GM13977 (cell line): ENCODE measurements around the gene GPER1.

Experiments
- DNase-seq: peaks from one replicate; pipeline ENCODE4 v3.0.0; 2012; ENCODE audit warnings: low spot score
- CTCF ChIP-seq: IDR thresholded peaks from 2 replicates; pipeline ENCODE4 v1.5.1; 2012; ENCODE audit warnings: mild to moderate bottlenecking, control low read depth; ENCODE audit not compliant: insufficient read depth; ENCODE audit errors: extremely low read depth, missing control alignments
- in situ Hi-C: fragments of 300-500 bp; cut with MboI; formaldehyde crosslinking; loops from one replicate; pipeline ENCODE4 v1.12.0; 2022; ENCODE audit warnings: low sequenced_read_pairs, low pct_unique_long_range_greater_than_20kb, mixed read lengths, inconsistent platforms; ENCODE audit not compliant: unreplicated experiment

Gene GPER1

GRCh38 chr7:1119201-1119600, 31.3 kb downstream of the GPER1 start:
- no peak for TF ChIP-seq CTCF
- no peak for DNase-seq
- in situ Hi-C loops = no loop called here

- in situ Hi-C loops = no loop called here
- no peak for TF ChIP-seq CTCF
- no peak for DNase-seq
Measured at GRCh38 chr7:1120791-1121190, 32.9 kb downstream of the GPER1 start.

GRCh38 chr7:1121476-1121875, 33.6 kb downstream of the GPER1 start:
- no peak for DNase-seq
- no peak for TF ChIP-seq CTCF
- in situ Hi-C loops = no loop called here

- no peak for TF ChIP-seq CTCF
- in situ Hi-C loops = no loop called here
- DNase-seq = no peak
Measured at GRCh38 chr7:1121886-1122831, 34.2 kb downstream of the GPER1 start.

- in situ Hi-C loops = no loop called here
- no peak for TF ChIP-seq CTCF
Measured at GRCh38 chr7:1122832-1123501, 35.1 kb downstream of the GPER1 start.

GRCh38 chr7:1123715-1124114, 35.8 kb downstream of the GPER1 start:
- DNase-seq = no peak
- in situ Hi-C loops = no loop called here
- TF ChIP-seq CTCF = no peak

More at GRCh38 chr7:1122832-1123501, 35.1 kb downstream of the GPER1 start:
- no peak for DNase-seq
